SK-N-SH (cell line): Measurements from ENCODE around the gene FAM162B. TPM values are rescaled to one million over a fixed set of nuclear protein-coding genes. Genes with fewer than 3 reads are reported as not detected.

Experiments used
- CTCF ChIA-PET: fragments of 300-600, 350-600 bp; formaldehyde crosslinking; extraction: SDS; loops from one replicate; lab custom pipeline; 2021; lab: Yijun Ruan, JAX
- POLR2A ChIA-PET: fragments of 350-600 bp; sonication (Branson Sonifier 250); formaldehyde crosslinking; extraction: SDS; loops from one replicate; lab custom pipeline; 2020; ENCODE audit warnings: antibody characterized with exemption, inconsistent platforms; lab: Yijun Ruan, JAX
- DNase-seq: peaks from one replicate; pipeline ENCODE4 v3.0.0; 2012
- H2AFZ ChIP-seq: fragments of 200-600 bp; sonication (generic); 2 replicates; pipeline ENCODE4 v1.8.1; 2016; ENCODE audit warnings: antibody characterized with exemption, mild to moderate bottlenecking, low read depth
- H3F3A ChIP-seq: fragments of 200-600 bp; sonication (generic); replicated peaks from 2 replicates; pipeline ENCODE3; 2016; ENCODE audit warnings: antibody characterized with exemption, mild to moderate bottlenecking; ENCODE audit not compliant: insufficient read depth
- H3K27ac ChIP-seq, 2 experiments: fragments of 200-500 bp in 1 of 2; fragments of 200-600 bp in 1 of 2; sonication (Bioruptor generic) in 1 of 2; sonication (generic), shearing (Covaris generic) in 1 of 2; 2 replicates each; pipeline versions ENCODE4 v1.5.1 to v1.6.1; 2014 to 2016; ENCODE audit warnings: low read depth in 2 of 2, inconsistent platforms in 1 of 2, low read length in 1 of 2, mild to moderate bottlenecking in 1 of 2, mixed read lengths in 1 of 2
- H3K27me3 ChIP-seq: fragments of 200-600 bp; sonication (generic), shearing (Covaris generic); 2 replicates; pipeline ENCODE4 v1.6.1; 2016; ENCODE audit warnings: mixed run types; ENCODE audit not compliant: insufficient read depth
- H3K36me3 ChIP-seq, 2 experiments: fragments of 200-500 bp in 1 of 2; fragments of 200-600 bp in 1 of 2; sonication (Bioruptor generic) in 1 of 2; sonication (generic) in 1 of 2; replicated peaks in 1 of 2; 2 replicates each; pipeline versions ENCODE3 to v1.5.1; 2014 to 2016; ENCODE audit warnings: low read length in 1 of 2, mild to moderate bottlenecking in 1 of 2; ENCODE audit not compliant: insufficient read depth in 2 of 2, control insufficient read depth in 1 of 2
- H3K4me1 ChIP-seq, 2 experiments: fragments of 200-500 bp in 1 of 2; fragments of 200-600 bp in 1 of 2; sonication (Bioruptor generic) in 1 of 2; sonication (generic), shearing (Covaris generic) in 1 of 2; 2 replicates each; pipeline versions ENCODE4 v1.5.1 to v1.6.1; 2014 to 2016; ENCODE audit warnings: low read depth in 1 of 2, low read length in 1 of 2, mixed run types in 1 of 2; ENCODE audit not compliant: insufficient read depth in 2 of 2, control insufficient read depth in 1 of 2
- H3K4me2 ChIP-seq: fragments of 200-600 bp; sonication (generic), shearing (Covaris generic); 2 replicates; pipeline ENCODE4 v1.6.1; 2017; ENCODE audit warnings: mixed run types
- H3K4me3 ChIP-seq, 2 experiments: fragments of 200-500 bp in 1 of 2; fragments of 200-600 bp in 1 of 2; sonication (Bioruptor generic) in 1 of 2; sonication (generic), shearing (Covaris generic) in 1 of 2; 2 replicates each; pipeline versions ENCODE4 v1.5.1 to v1.8.1; 2014 to 2016; ENCODE audit warnings: low read depth in 2 of 2, inconsistent platforms in 1 of 2, low read length in 1 of 2, mild to moderate bottlenecking in 1 of 2, mixed read lengths in 1 of 2, moderate library complexity in 1 of 2
- H3K79me2 ChIP-seq: fragments of 200-600 bp; sonication (generic); 2 replicates; pipeline ENCODE4 v1.8.1; 2017; ENCODE audit warnings: mild to moderate bottlenecking; ENCODE audit not compliant: insufficient read depth
- H3K9ac ChIP-seq: fragments of 200-600 bp; sonication (generic); 2 replicates; pipeline ENCODE4 v1.6.1; 2017; ENCODE audit warnings: mixed run types
- H3K9me2 ChIP-seq: fragments of 200-600 bp; sonication (generic); 2 replicates; pipeline ENCODE4 v1.6.1; 2017; ENCODE audit warnings: mixed run types
- H3K9me3 ChIP-seq: fragments of 200-600 bp; sonication (generic); 2 replicates; pipeline ENCODE4 v1.6.1; 2017; ENCODE audit warnings: mixed run types, mild to moderate bottlenecking, moderate library complexity
- H4K20me1 ChIP-seq: fragments of 200-600 bp; sonication (generic); 2 replicates; pipeline ENCODE4 v1.6.1; 2017; ENCODE audit warnings: mild to moderate bottlenecking, mixed run types; ENCODE audit not compliant: insufficient read depth
- CHD2 ChIP-seq: fragments of 150-350 bp; IDR thresholded peaks from 2 replicates; pipeline ENCODE4 v1.6.1; 2018; ENCODE audit warnings: low read length; ENCODE audit not compliant: partially characterized antibody
- EZH2phosphoT487 ChIP-seq: fragments of 200-600 bp; sonication (generic); IDR thresholded peaks from 2 replicates; pipeline ENCODE4 v1.6.1; 2017; ENCODE audit warnings: low read depth, mixed run types, mild to moderate bottlenecking, antibody characterized with exemption, moderate library complexity, borderline replicate concordance
- FOSL2 ChIP-seq: IDR thresholded peaks from 2 replicates; pipeline ENCODE4 v1.4.0; 2012; ENCODE audit warnings: low read depth, mild to moderate bottlenecking, moderate library complexity, borderline replicate concordance
- FOXJ3 ChIP-seq: sonication (generic); formaldehyde crosslinking; IDR thresholded peaks from 2 replicates; pipeline ENCODE4 v1.5.1; 2020; ENCODE audit warnings: mild to moderate bottlenecking, missing genetic modification reagents
- FOXM1 ChIP-seq: IDR thresholded peaks from 2 replicates; pipeline ENCODE4 v1.4.0; 2012; ENCODE audit warnings: low read depth, mild to moderate bottlenecking
- MXI1 ChIP-seq: IDR thresholded peaks from 2 replicates; pipeline ENCODE4 v1.6.1; 2012; ENCODE audit warnings: mild to moderate bottlenecking, low read depth, low read length, improper control_type of control experiment
- NRF1 ChIP-seq: IDR thresholded peaks from 2 replicates; pipeline ENCODE4 v1.6.1; 2012; ENCODE audit warnings: low read depth, mild to moderate bottlenecking, low read length
- RXRA ChIP-seq: IDR thresholded peaks from 2 replicates; pipeline ENCODE4 v1.4.0; 2012; ENCODE audit warnings: low read depth, mild to moderate bottlenecking, borderline replicate concordance
- SIN3A ChIP-seq: IDR thresholded peaks from 2 replicates; pipeline ENCODE4 v1.6.1; 2012; ENCODE audit warnings: low read depth, mild to moderate bottlenecking, low read length, moderate library complexity, borderline replicate concordance
- SMC3 ChIP-seq: IDR thresholded peaks from 2 replicates; pipeline ENCODE4 v1.6.1; 2012; ENCODE audit warnings: low read depth, low read length, improper control_type of control experiment
- TAF1 ChIP-seq: IDR thresholded peaks from 2 replicates; pipeline ENCODE4 v1.6.1; 2012; ENCODE audit warnings: low read depth, mild to moderate bottlenecking, low read length, moderate library complexity, borderline replicate concordance
- TCF12 ChIP-seq: IDR thresholded peaks from 2 replicates; pipeline ENCODE4 v1.4.0; 2012
- WGBS: methylation state at CpG from one replicate; pipeline ENCODE4 v1.1.6; 2017; ENCODE audit warnings: low lambda C conversion rate; 5-methylcytosine and 5-hydroxymethylcytosine counted together
- polyA plus RNA-seq, 3 experiments: library from polyadenylated mRNA; depleted of rRNA; stranded (reverse); fragments of >200 nt; gene quantifications; 2 replicates each; pipeline ENCODE4 v1.2.3, GENCODE V29; 2012
- TF ChIP-seq, protein P1 (sequence below): fragments of 150-350 bp; IDR thresholded peaks from 2 replicates; pipeline ENCODE4 v1.6.1; 2017; ENCODE audit warnings: antibody characterized with exemption, low read length, low read depth, borderline replicate concordance
- TF ChIP-seq, protein P2 (sequence below): fragments of 200-600 bp; sonication (generic); IDR thresholded peaks from 2 replicates; pipeline ENCODE4 v1.6.1; 2017; ENCODE audit warnings: antibody characterized with exemption, mild to moderate bottlenecking, moderate library complexity
- TF ChIP-seq, protein P3 (sequence below): IDR thresholded peaks from 2 replicates; pipeline ENCODE4; 2012

The FAM162B gene
- polyA plus RNA-seq, 1 of the 3 experiments (the other 2 are of a cell fraction): not detected

DNA sequence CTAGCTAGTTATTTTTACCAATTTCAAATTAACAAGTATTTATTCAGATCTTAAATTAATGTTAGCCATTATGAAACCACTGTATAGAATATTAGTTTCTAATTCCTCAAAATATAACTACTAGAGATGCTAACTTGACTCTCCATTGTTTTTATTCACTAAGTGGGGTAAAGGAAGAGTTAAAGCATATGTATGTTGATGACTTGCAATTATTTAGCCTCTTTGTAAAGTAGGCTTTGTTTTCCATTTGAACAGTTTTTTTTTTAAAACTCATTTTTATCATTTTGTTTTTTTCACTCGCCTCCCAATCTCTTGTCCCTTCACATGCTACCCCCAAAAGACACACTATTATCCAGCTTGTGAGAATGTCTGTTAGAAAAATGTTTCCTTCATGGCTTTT lies 3.3 kb downstream of the FAM162B start:
- peaks cover 0 to 11% of the 10 kb centered on the region in 2 experiments; a peak in 2 of 4 replicates for H3K4me1 ChIP-seq
- H3K9me2 ChIP-seq: no peaks in the 10 kb centered on the region
- POLR2A ChIA-PET: no interaction called here
- H3K27me3 ChIP-seq: peaks cover 14% of the 10 kb centered on the region; the same call in 1 of the 2 replicates
- no peaks in the 10 kb centered on the region for H3F3A ChIP-seq
- H4K20me1 ChIP-seq: no peaks in the 10 kb centered on the region
- H3K27ac ChIP-seq: peak overlapping the region in 1 of 2 experiments; percentile 64; a peak in 2 of 4 replicates
- no peak overlapping the region for H2AFZ ChIP-seq
- DNase-seq: no peak
- H3K4me3 ChIP-seq: no peak overlapping the region
- H3K9ac ChIP-seq: no peak overlapping the region
- no peaks in the 10 kb centered on the region for H3K36me3 ChIP-seq
- CTCF ChIA-PET: interaction anchor here (1.6 kb wide), 1 partner anchor 13 kb away, joined by 3 read pairs; no protein-coding TSS in a partner anchor
- H3K79me2 ChIP-seq: no peaks in the 10 kb centered on the region
- H3K9me3 ChIP-seq: no peaks in the 10 kb centered on the region
- 50% methylated on average over 1 of the region's 1 CpG for WGBS
- no peak overlapping the region for H3K4me2 ChIP-seq
- TF ChIP-seq, protein P1, sequence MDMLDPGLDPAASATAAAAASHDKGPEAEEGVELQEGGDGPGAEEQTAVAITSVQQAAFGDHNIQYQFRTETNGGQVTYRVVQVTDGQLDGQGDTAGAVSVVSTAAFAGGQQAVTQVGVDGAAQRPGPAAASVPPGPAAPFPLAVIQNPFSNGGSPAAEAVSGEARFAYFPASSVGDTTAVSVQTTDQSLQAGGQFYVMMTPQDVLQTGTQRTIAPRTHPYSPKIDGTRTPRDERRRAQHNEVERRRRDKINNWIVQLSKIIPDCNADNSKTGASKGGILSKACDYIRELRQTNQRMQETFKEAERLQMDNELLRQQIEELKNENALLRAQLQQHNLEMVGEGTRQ: no peak
- no peak for TF ChIP-seq NRF1
- TF ChIP-seq CHD2: no peak
- TF ChIP-seq, protein P2, sequence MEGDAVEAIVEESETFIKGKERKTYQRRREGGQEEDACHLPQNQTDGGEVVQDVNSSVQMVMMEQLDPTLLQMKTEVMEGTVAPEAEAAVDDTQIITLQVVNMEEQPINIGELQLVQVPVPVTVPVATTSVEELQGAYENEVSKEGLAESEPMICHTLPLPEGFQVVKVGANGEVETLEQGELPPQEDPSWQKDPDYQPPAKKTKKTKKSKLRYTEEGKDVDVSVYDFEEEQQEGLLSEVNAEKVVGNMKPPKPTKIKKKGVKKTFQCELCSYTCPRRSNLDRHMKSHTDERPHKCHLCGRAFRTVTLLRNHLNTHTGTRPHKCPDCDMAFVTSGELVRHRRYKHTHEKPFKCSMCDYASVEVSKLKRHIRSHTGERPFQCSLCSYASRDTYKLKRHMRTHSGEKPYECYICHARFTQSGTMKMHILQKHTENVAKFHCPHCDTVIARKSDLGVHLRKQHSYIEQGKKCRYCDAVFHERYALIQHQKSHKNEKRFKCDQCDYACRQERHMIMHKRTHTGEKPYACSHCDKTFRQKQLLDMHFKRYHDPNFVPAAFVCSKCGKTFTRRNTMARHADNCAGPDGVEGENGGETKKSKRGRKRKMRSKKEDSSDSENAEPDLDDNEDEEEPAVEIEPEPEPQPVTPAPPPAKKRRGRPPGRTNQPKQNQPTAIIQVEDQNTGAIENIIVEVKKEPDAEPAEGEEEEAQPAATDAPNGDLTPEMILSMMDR: no peak

DNA sequence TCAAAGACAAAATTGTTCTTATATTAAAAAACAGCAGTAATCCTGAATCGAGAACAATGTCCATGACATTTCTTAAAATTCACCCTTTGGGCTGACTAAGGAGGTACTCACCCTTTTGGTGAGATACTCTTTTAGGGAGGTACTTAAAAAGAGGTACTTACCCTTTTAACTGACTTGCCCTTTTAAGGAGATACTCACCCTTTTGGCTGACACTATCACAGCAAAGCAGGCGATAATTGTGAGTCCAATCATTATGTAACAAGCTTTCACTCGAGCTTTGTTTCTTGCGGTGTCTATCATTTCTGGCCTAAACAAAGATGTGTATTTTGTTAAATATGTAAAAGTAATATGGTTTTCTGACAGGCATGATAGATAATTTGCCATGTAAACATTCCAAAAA lies 3.7 kb downstream of the FAM162B start:
- POLR2A ChIA-PET: no interaction called here
- H3K4me3 ChIP-seq: no peak overlapping the region
- DNase-seq: no peak
- no peaks in the 10 kb centered on the region for H3K9me3 ChIP-seq
- no peak overlapping the region; a peak in 1 of 4 replicates for H3K27ac ChIP-seq
- peaks cover 0 to 11% of the 10 kb centered on the region in 2 experiments; a peak in 2 of 4 replicates for H3K4me1 ChIP-seq
- H3K36me3 ChIP-seq: no peaks in the 10 kb centered on the region
- H4K20me1 ChIP-seq: no peaks in the 10 kb centered on the region
- no peaks in the 10 kb centered on the region for H3K9me2 ChIP-seq
- H3K4me2 ChIP-seq: no peak overlapping the region
- H2AFZ ChIP-seq: no peak overlapping the region
- H3K27me3 ChIP-seq: peaks cover 14% of the 10 kb centered on the region; the same call in 1 of the 2 replicates
- WGBS: 77% methylated on average over 4 of the region's 4 CpGs
- no peaks in the 10 kb centered on the region for H3K79me2 ChIP-seq
- CTCF ChIA-PET: interaction anchor here (1.6 kb wide), 1 partner anchor 12 kb away, joined by 3 read pairs; no protein-coding TSS in a partner anchor
- no peaks in the 10 kb centered on the region for H3F3A ChIP-seq
- H3K9ac ChIP-seq: no peak overlapping the region
- TF ChIP-seq SMC3 (no peak), MXI1 (no peak), FOXJ3 (CRISPR knock-in tag) (no peak), FOXM1 (no peak), EZH2phosphoT487 (no peak), TAF1 (no peak), CHD2 (no peak), TCF12 (no peak), RXRA (no peak), FOSL2 (no peak), SIN3A (no peak)
- TF ChIP-seq, protein P2: no peak
- TF ChIP-seq, protein P3, sequence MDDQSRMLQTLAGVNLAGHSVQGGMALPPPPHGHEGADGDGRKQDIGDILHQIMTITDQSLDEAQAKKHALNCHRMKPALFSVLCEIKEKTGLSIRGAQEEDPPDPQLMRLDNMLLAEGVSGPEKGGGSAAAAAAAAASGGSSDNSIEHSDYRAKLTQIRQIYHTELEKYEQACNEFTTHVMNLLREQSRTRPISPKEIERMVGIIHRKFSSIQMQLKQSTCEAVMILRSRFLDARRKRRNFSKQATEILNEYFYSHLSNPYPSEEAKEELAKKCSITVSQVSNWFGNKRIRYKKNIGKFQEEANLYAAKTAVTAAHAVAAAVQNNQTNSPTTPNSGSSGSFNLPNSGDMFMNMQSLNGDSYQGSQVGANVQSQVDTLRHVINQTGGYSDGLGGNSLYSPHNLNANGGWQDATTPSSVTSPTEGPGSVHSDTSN: no peak
- TF ChIP-seq, protein P1: no peak
